ENCODE data around the gene NKAIN1.
"Not testable (repeated sequence)": the region's sequence is repeated elsewhere in the genome, so short reads cannot be mapped to it uniquely, and the experiment has no call there.

The NKAIN1 gene

DNA sequence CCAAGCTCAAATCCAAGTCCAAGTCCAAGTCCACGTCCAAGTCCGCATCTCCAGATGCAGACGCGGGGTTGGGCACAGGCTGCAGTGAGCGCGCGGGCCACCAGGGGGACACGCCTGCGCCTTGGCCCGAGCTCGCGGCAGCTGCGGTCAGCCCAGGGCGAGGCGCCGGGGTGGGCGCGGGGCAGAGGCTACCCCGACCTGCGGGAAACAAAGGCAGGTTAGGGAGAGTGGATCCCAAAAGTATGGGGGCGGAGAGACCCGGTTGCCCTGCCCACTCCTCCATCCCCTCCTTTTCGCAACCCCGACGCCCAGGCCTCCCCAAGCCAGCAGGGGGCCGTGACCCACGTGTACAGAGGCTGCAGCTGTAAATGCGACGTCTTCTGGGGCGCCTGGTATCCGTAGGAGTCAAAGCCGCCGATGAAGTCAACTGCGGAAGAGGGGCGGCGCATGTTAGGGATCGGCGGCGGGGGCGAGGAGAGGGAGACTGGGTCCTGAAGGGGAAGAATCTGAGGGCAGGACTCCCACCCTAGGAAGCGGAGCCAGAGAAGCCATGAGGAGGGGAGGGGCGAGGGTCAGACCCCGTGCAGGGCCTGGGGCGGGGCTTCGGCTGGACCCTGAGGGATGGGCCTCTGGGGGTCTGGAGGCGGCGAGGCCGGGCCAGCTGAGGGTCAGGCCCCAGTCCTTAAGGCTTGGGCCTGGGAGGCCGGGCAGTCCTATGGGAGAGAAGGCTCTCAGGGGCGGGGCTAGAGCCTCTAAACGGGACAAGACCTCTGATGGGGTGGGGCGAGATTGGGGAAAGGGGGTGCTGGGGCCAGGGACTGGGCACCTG, 58.0 kb downstream of the NKAIN1 start:
- Histone ChIP-seq H3K36me3 (ENCODE audit: insufficient read depth, low read length) (peaks cover 42% of the 10 kb centered on the region), H3K27me3 (ENCODE audit: insufficient read depth, low read length) (no peaks in the 10 kb centered on the region), H2AFZ (ENCODE audit: low read depth, low read length) (no peak overlapping the region), H3K4me3 (ENCODE audit: low read length) (no peak overlapping the region), H3K4me1 (ENCODE audit: insufficient read depth, low read length) (no peaks in the 10 kb centered on the region), H3K9me3 (ENCODE audit: low read length) (peaks cover 3% of the 10 kb centered on the region)

DNA sequence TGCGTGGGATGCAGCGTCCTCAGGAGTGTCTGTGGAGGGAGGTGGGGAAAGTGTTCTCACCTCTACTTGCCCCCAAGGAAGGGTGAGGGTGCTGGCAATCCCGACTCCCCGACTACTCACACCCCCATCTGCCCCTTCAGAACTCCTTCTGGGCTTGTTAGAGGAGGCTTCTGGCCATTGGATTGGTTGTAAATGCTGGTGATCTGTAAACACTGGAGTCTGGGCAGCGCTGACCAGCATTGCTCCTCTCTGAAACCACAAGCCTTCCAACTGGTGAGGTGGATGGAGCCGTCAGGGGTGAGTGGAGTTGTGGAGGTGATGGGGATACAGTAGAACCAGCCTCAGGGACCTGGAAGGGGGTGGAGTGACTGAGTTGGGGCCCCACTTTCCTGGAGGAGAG, 59.3 kb downstream of the NKAIN1 start:
- H3K4me1 ChIP-seq (ENCODE audit: insufficient read depth, low read length), result no peaks in the 10 kb centered on the region
- H3K27me3 ChIP-seq (ENCODE audit: insufficient read depth, low read length), result no peaks in the 10 kb centered on the region
- H3K4me3 ChIP-seq (ENCODE audit: low read length), result no peak overlapping the region
- peaks cover 7% of the 10 kb centered on the region for H3K9me3 ChIP-seq (ENCODE audit: low read length)
- peaks cover 42% of the 10 kb centered on the region for H3K36me3 ChIP-seq (ENCODE audit: insufficient read depth, low read length)
- H2AFZ ChIP-seq (ENCODE audit: low read depth, low read length), result no peak overlapping the region

DNA sequence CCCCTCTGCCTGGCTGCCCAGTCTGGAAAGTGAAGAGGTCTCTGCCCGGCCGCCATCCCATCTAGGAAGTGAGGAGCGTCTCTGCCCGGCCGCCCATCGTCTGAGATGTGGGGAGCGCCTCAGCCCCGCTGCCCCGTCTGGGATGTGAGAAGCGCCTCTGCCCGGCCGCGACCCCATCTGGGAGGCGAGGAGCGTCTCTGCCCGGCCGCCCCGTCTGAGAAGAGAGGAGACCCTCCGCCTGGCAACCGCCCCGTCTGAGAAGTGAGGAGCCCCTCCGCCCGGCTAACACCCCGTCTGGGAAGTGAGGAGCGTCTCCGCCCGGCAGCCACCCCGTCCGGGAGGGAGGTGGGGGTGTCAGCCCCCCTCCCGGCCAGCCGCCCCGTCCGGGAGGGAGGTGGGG, 63.4 kb downstream of the NKAIN1 start:
- not testable (repeated sequence) for H2AFZ ChIP-seq (ENCODE audit: low read depth, low read length); H3K4me1 ChIP-seq (ENCODE audit: insufficient read depth, low read length); H3K9me3 ChIP-seq (ENCODE audit: low read length); H3K27me3 ChIP-seq (ENCODE audit: insufficient read depth, low read length); H3K4me3 ChIP-seq (ENCODE audit: low read length)
- peaks cover 19% of the 10 kb centered on the region for H3K36me3 ChIP-seq (ENCODE audit: insufficient read depth, low read length)

DNA sequence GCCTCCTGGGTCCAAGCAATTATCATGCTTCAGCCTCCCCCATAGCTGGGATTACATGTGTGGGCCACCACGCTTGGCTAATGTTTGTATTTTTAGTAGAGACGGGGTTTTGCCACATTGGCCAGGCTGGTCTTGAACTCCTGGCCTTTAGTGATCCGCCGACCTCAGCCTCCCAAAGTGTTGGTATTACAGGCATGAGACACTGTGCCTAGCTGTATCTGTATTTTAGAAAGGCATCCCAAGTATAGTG, 69.3 kb downstream of the NKAIN1 start:
- H3K36me3 ChIP-seq (ENCODE audit: insufficient read depth, low read length), result no peaks in the 10 kb centered on the region
- no peak overlapping the region for H2AFZ ChIP-seq (ENCODE audit: low read depth, low read length)
- H3K9me3 ChIP-seq (ENCODE audit: low read length), result peaks cover under 1% of the 10 kb centered on the region
- H3K4me3 ChIP-seq (ENCODE audit: low read length), result no peak overlapping the region
- H3K4me1 ChIP-seq (ENCODE audit: insufficient read depth, low read length), result peaks cover 4% of the 10 kb centered on the region
- no peaks in the 10 kb centered on the region for H3K27me3 ChIP-seq (ENCODE audit: insufficient read depth, low read length)

DNA sequence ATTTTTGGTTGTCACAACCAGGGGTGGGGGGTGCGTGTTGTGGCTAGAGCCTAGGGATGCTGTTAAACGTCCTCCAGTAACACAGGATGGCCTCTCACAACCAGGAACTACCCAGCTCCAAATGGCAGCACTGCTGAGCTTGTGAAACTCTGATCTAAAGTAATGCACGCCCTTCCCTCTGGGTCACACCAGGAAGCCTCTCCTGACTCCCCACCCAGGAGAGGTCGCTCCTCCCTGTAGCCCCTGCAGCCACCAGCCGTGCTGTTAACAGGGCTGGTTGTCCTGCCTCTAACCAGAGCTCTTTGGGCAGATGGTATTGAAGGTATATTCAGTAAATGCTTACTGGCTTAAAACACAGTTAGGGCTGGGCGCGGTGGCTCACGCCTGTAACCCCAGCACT, 73.2 kb downstream of the NKAIN1 start:
- Histone ChIP-seq H3K27me3 (ENCODE audit: insufficient read depth, low read length) (no peaks in the 10 kb centered on the region), H2AFZ (ENCODE audit: low read depth, low read length) (no peak overlapping the region), H3K4me1 (ENCODE audit: insufficient read depth, low read length) (peaks cover 4% of the 10 kb centered on the region), H3K4me3 (ENCODE audit: low read length) (no peak overlapping the region), H3K9me3 (ENCODE audit: low read length) (no peaks in the 10 kb centered on the region), H3K36me3 (ENCODE audit: insufficient read depth, low read length) (no peaks in the 10 kb centered on the region)

DNA sequence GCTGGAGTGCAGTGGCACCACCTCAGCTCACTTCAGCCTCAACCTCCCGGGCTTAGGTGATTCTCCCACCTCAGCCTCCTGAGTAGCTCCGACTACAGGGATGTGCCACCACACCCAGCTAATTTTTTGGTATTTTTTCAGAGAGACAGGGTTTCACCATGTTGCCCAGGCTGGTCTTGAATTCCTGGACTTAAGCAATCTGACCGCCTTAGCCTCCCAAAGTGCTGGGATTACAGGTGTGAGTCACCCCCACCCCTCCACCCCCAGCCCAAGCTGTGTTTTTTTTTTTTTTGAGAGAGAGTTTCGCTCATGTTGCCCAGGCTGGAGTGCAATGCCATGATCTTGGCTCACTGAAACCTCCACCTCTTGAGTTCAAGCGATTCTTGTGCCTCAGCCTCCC, 75.4 kb downstream of the NKAIN1 start:
- Histone ChIP-seq H3K36me3 (ENCODE audit: insufficient read depth, low read length) (no peaks in the 10 kb centered on the region), H3K27me3 (ENCODE audit: insufficient read depth, low read length) (no peaks in the 10 kb centered on the region), H3K9me3 (ENCODE audit: low read length) (no peaks in the 10 kb centered on the region), H2AFZ (ENCODE audit: low read depth, low read length) (no peak overlapping the region), H3K4me1 (ENCODE audit: insufficient read depth, low read length) (no peaks in the 10 kb centered on the region), H3K4me3 (ENCODE audit: low read length) (no peak overlapping the region)

DNA sequence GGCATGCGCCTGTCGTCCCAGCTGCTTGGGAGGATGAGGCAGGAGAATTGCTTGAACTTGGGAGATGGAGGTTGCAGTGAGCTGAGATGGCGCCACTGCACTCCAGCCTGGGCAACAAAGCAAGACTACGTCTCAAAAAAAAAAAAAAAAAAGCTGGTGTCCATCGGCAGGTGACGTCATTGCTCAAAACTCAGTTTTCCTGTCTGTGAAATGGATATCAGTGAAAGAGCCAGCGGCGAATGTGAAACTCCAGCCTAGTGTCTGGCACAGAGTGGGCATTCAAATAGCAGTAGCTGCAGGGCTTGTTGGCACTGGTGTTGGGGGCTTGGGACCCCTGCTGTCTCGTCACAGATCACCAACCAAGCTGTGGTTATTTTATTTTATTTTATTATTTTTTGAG, 75.8 kb downstream of the NKAIN1 start:
- Histone ChIP-seq H3K27me3 (ENCODE audit: insufficient read depth, low read length) (no peaks in the 10 kb centered on the region), H3K4me1 (ENCODE audit: insufficient read depth, low read length) (no peaks in the 10 kb centered on the region), H3K9me3 (ENCODE audit: low read length) (no peaks in the 10 kb centered on the region), H2AFZ (ENCODE audit: low read depth, low read length) (no peak overlapping the region), H3K4me3 (ENCODE audit: low read length) (no peak overlapping the region), H3K36me3 (ENCODE audit: insufficient read depth, low read length) (no peaks in the 10 kb centered on the region)

DNA sequence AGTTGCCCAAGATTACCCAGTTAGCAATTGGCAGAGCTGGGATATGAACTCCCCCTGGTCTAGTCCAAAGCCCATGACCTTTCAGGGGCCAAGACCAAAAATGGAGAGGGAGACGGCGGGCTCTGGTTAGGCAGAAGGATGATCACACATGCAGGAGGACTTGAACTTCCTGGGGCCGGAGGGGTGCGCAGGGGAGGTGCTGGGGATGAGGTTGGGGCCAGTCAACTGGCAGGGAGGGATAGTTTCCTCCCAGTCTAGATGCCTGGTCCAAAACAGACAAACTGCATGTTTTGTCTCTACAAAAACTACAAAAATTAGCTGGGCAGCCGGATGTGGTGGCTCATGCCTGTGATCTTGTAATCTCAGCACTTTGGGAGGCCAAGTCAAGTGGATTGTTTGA, 78.1 kb downstream of the NKAIN1 start:
- Histone ChIP-seq H3K36me3 (ENCODE audit: insufficient read depth, low read length) (no peaks in the 10 kb centered on the region), H3K9me3 (ENCODE audit: low read length) (no peaks in the 10 kb centered on the region), H2AFZ (ENCODE audit: low read depth, low read length) (no peak overlapping the region), H3K27me3 (ENCODE audit: insufficient read depth, low read length) (no peaks in the 10 kb centered on the region), H3K4me3 (ENCODE audit: low read length) (no peak overlapping the region), H3K4me1 (ENCODE audit: insufficient read depth, low read length) (no peaks in the 10 kb centered on the region)

DNA sequence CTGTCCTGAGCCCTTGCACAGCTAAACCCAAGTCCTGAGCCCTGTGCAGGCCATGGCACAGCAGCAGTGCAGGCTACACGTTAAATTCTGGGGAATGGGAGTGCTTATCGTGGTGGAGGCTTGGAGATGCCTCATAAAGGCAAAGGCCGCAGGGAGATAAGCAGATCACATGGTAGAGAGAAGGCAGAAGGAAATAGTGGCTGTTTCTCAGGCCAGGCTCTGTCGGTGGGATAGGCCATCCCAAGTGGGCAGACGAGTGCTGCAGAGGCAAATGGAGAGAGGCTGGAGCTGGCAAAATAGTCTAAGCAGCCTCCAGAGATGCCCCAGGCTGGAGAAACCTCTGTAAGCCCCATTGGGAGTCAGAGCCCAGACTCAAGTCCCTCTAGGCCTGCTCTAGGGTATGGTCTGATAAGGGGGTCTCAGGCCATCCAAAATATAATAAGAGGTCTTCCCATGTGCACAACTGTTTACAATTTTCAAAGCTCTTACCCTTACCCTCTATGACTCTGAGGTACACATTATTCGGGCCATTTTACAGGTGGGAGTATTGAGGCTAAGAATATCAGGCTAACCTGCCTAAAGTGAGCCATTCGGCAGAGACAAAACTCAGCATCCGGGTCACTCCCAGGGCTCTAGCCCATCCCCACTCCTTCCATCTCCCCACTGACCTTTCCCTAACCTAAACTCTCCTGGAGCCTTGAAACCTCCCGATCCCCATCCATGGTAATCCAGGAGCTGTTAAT, 79.6 kb downstream of the NKAIN1 start:
- Histone ChIP-seq H2AFZ (ENCODE audit: low read depth, low read length) (no peak overlapping the region), H3K4me3 (ENCODE audit: low read length) (no peak overlapping the region), H3K27me3 (ENCODE audit: insufficient read depth, low read length) (no peaks in the 10 kb centered on the region), H3K36me3 (ENCODE audit: insufficient read depth, low read length) (no peaks in the 10 kb centered on the region), H3K4me1 (ENCODE audit: insufficient read depth, low read length) (peaks cover 5% of the 10 kb centered on the region), H3K9me3 (ENCODE audit: low read length) (no peaks in the 10 kb centered on the region)

DNA sequence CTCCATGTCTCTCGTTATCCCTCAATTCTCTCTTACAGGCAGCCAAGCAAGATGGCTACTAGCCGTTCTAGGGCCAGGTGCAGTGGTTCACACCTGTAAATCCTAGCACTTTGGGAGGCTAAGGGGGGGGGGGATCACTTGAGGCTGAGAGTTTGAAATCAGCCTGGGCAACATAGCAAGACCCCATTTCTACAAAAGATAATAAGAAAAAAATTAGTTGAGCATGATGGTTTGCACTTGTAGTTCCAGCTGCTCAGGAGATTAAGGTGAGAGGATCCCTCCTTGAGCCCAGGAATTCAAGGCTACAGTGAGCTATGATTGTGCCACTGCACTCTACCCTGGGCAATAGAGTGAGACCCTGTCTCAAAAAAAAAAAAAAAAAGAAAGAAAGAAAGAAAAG, 80.4 kb downstream of the NKAIN1 start:
- H3K4me3 ChIP-seq (ENCODE audit: low read length), result no peak overlapping the region
- no peaks in the 10 kb centered on the region for H3K9me3 ChIP-seq (ENCODE audit: low read length)
- H3K36me3 ChIP-seq (ENCODE audit: insufficient read depth, low read length), result no peaks in the 10 kb centered on the region
- H3K27me3 ChIP-seq (ENCODE audit: insufficient read depth, low read length), result no peaks in the 10 kb centered on the region
- no peak overlapping the region for H2AFZ ChIP-seq (ENCODE audit: low read depth, low read length)
- peaks cover 5% of the 10 kb centered on the region for H3K4me1 ChIP-seq (ENCODE audit: insufficient read depth, low read length)

DNA sequence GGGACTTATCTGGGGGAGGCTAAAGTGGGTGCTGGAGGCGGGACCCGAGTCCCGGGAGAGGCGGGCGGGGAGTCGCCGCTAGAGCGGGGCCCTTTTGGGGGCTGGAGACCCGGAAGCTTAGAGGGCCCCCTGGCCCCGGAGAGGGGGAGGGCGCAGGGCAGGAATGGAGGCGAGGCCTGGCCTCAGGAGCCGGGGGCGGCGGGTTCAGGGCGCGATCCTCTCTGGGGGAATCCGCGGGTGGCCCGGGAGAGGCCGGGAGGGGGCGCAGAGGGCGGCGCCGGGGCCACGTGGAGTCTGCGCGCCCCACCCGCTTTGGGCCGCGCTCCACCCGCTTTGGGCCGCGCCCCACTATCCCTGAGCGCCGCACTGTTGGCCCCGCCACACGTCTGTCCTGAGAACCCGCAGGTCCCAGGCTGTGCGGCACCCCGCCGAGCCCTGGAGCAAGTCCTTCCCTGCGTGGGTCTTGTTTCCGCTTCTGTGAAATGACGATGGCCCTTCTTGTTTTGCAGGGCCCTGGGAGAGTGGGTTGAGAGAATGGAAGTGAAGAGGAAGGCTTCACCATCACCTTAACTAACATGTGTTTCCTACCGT, 84.4 kb downstream of the NKAIN1 start:
- Histone ChIP-seq H3K4me3 (ENCODE audit: low read length) (peak overlapping the region; percentile 56), H3K27me3 (ENCODE audit: insufficient read depth, low read length) (no peaks in the 10 kb centered on the region), H3K4me1 (ENCODE audit: insufficient read depth, low read length) (peaks cover 5% of the 10 kb centered on the region), H3K36me3 (ENCODE audit: insufficient read depth, low read length) (no peaks in the 10 kb centered on the region), H3K9me3 (ENCODE audit: low read length) (no peaks in the 10 kb centered on the region), H2AFZ (ENCODE audit: low read depth, low read length) (peak overlapping the region; percentile 24)

DNA sequence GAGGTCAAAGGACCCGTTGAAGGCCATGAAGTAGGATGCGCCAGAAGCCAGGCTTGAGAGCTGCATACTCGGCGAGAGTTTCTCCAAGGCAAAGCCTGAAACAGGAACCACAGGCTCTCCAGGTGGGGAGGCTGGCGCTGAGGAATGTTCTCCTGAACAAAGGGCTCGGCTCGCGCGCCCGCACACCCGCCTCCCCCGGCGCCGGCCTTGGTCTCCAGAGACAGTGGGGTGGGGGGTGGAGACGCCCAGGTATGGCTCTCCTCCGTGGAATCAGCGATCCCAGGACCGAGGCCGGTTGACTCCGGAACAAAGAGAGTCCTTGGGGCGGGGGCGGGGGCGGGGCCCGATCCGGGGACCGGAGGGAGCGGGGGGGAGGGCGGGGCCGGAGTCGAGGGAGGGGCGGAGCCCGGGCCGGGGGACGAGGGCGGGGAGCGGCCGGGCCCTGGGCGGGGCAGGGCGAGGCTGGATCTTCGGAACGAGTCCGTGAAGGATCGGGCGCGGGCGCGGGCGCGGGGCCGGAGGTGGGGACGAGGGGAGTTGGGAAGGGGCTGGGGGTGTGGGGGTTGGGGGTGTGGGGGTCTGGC, 85.0 kb downstream of the NKAIN1 start:
- Histone ChIP-seq H2AFZ (ENCODE audit: low read depth, low read length) (peak overlapping the region; percentile 88), H3K4me3 (ENCODE audit: low read length) (peak overlapping the region; percentile 56), H3K4me1 (ENCODE audit: insufficient read depth, low read length) (peaks cover 5% of the 10 kb centered on the region), H3K9me3 (ENCODE audit: low read length) (no peaks in the 10 kb centered on the region), H3K36me3 (ENCODE audit: insufficient read depth, low read length) (no peaks in the 10 kb centered on the region), H3K27me3 (ENCODE audit: insufficient read depth, low read length) (no peaks in the 10 kb centered on the region)

DNA sequence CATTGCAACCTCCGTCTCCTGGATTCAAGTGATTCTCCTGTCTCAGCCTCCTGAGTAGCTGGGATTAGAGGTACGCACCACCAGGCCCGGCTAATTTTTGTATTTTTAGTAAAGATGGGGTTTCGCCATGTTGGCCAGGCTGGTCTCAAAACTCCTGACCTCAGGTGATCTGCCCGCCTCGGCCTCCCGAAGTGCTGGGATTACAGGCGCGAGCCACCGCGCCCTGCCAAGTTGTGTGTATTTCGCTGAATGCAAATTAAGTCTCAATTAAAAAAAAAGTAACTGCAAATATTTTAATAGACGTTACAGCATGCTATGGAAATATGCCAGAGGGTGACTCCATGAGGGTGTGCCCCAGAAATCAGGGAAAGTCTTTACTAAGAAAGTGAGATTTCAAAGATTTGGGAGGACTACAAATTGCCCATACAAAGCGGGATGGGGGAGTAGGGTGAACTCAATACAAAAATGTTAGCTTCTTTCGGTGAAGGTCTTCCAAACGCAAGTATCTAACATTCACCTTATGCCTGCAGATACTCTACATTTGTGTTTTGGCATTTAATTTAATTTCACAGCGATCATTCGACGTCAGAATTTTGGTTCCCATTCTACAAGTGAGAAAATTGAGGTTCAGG, 85.6 kb downstream of the NKAIN1 start:
- no peaks in the 10 kb centered on the region for H3K27me3 ChIP-seq (ENCODE audit: insufficient read depth, low read length)
- H3K4me1 ChIP-seq (ENCODE audit: insufficient read depth, low read length), result peaks cover 5% of the 10 kb centered on the region
- H3K9me3 ChIP-seq (ENCODE audit: low read length), result no peaks in the 10 kb centered on the region
- H2AFZ ChIP-seq (ENCODE audit: low read depth, low read length), result peak overlapping the region; percentile 88
- H3K4me3 ChIP-seq (ENCODE audit: low read length), result peak overlapping the region; percentile 56
- no peaks in the 10 kb centered on the region for H3K36me3 ChIP-seq (ENCODE audit: insufficient read depth, low read length)
